Vagina (tissue), 2 donors: ENCODE data around the gene NFIB. TPM values are rescaled to one million over a fixed set of nuclear protein-coding genes. Genes with fewer than 3 reads are reported as not detected.

Experiments
- DNase-seq, 2 donors: peaks; one replicate each; pipeline ENCODE4 v3.0.0-alpha.2; 2017; ENCODE audit errors: extremely low spot score in 2 of 2
- H3K27ac ChIP-seq: fragments of 200-600 bp; sonication (generic); one replicate; pipeline ENCODE4 v1.5.1; 2019
- H3K27me3 ChIP-seq: fragments of 200-600 bp; sonication (generic); one replicate; pipeline ENCODE4 v1.5.1; 2019
- H3K36me3 ChIP-seq, 2 donors: fragments of 200-600 bp; sonication (generic); one replicate each; pipeline ENCODE4 v1.5.1; 2017 to 2019
- H3K4me1 ChIP-seq: fragments of 200-600 bp; sonication (generic); one replicate; pipeline ENCODE4 v1.5.1; 2019
- H3K4me3 ChIP-seq, 2 donors: fragments of 200-600 bp; sonication (generic); 1 replicate in 1 of 2; 2 replicates in 1 of 2; pipeline ENCODE4 v1.5.1; 2016 to 2019
- H3K9me3 ChIP-seq: fragments of 200-600 bp; sonication (generic); one replicate; pipeline ENCODE4 v1.5.1; 2019
- POLR2A ChIP-seq, 2 donors: fragments of 450-650 bp; IDR thresholded peaks; one replicate each; pipeline ENCODE4 v1.6.1; 2017; ENCODE audit warnings: antibody characterized with exemption in 2 of 2, mild to moderate bottlenecking in 2 of 2, moderate library complexity in 2 of 2
- POLR2AphosphoS5 ChIP-seq, 2 donors: sonication (generic); formaldehyde crosslinking; IDR thresholded peaks; one replicate each; pipeline ENCODE4 v1.9.0; 2017; ENCODE audit warnings: antibody characterized with exemption in 2 of 2, mild to moderate bottlenecking in 2 of 2, low read depth in 1 of 2; ENCODE audit not compliant: insufficient read depth in 1 of 2
- intact Hi-C: fragments of 100-400 bp; cut with DNase I; formaldehyde crosslinking; loops from one replicate; pipeline ENCODE4 v1.15.1; 2023
- total RNA-seq: library from RNA; depleted of rRNA; stranded (reverse); fragments of >200 nt; gene quantifications from one replicate; pipeline ENCODE4 v1.2.3, GENCODE V29; 2016
- TF ChIP-seq, protein P1 (sequence below), 3 experiments: fragments of 450-650 bp in 2 of 3; fragments of 200-600 bp in 1 of 3; sonication (generic) in 1 of 3; IDR thresholded peaks; one replicate each; pipeline ENCODE4 v1.5.1; 2017 to 2019; ENCODE audit warnings: antibody characterized with exemption in 3 of 3, mild to moderate bottlenecking in 2 of 3, moderate library complexity in 2 of 3

Gene NFIB
- total RNA-seq, 1 donor from 2014 or later, result 73.4 TPM

DNA sequence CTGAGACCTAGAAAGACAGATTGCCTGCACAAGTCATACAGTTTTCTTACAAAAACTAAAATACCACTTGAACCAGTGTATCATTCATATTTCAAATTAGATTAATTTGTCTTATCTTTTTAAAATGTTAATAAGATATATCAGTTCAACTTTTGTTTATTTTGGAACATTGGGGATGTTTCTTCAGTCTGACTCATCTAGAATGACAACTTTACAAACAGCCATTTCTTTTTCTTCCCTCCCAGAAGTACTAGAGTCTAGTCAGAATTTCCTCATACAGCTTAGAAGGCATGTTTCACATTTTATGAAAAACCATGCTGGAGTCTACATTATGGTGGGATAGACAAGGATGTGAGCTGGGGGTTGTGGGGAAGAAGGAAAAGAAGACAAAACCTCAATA, 262.5 kb downstream of the NFIB start:
- intact Hi-C loops, result no loop called here
- H3K27me3 ChIP-seq, result no peaks in the 10 kb centered on the region
- no peak overlapping the region for H3K27ac ChIP-seq
- H3K9me3 ChIP-seq, result no peaks in the 10 kb centered on the region
- no peak for TF ChIP-seq POLR2A (IDR thresholded peaks at IDR 0.05)
- TF ChIP-seq, protein P1, sequence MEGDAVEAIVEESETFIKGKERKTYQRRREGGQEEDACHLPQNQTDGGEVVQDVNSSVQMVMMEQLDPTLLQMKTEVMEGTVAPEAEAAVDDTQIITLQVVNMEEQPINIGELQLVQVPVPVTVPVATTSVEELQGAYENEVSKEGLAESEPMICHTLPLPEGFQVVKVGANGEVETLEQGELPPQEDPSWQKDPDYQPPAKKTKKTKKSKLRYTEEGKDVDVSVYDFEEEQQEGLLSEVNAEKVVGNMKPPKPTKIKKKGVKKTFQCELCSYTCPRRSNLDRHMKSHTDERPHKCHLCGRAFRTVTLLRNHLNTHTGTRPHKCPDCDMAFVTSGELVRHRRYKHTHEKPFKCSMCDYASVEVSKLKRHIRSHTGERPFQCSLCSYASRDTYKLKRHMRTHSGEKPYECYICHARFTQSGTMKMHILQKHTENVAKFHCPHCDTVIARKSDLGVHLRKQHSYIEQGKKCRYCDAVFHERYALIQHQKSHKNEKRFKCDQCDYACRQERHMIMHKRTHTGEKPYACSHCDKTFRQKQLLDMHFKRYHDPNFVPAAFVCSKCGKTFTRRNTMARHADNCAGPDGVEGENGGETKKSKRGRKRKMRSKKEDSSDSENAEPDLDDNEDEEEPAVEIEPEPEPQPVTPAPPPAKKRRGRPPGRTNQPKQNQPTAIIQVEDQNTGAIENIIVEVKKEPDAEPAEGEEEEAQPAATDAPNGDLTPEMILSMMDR (IDR thresholded peaks at IDR 0.05), result no peak
- TF ChIP-seq POLR2AphosphoS5 (IDR thresholded peaks at IDR 0.05; ENCODE audit: insufficient read depth in 1 of 2, low read depth in 1 of 2), result no peak
- H3K4me1 ChIP-seq, result no peaks in the 10 kb centered on the region
- H3K4me3 ChIP-seq, result no peak overlapping the region
- DNase-seq, result no peak
- H3K36me3 ChIP-seq, result no peaks in the 10 kb centered on the region

DNA sequence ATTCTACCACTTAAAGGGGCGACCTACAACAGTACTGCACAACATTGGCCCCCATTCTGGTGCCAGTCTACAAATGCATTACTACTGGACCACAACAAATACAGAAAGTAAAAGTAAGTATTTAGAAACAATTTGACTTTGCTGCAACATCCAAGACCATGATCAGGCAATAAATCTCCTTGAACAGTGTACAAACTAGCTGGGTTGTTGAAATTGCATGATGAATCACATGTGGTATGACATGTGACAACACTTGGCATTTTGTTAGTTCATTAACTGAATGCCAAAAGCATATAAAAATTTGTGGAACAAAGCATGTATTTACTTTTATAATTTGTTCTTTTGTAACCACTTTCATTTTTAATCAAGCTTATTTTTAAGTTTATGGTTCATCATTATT, 270.5 kb downstream of the NFIB start:
- no peak for DNase-seq

DNA sequence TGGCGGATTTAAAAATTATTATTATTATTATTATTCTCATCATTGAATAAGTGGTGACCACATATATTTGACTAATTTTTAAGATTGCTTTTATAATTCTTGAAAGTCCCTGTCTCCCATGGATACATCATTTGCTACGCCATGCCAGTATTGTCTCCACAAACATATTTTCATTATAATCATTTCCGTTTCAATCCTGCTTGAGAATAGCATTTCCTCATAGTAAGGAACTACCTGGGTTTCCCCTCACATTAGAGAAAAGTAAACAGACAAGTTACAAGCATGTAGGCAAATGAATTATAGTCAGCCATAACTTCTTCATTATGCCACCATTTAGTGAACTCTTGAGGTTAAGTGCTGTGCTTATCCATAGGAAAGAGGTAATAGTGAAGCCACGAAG, 276.6 kb downstream of the NFIB start:
- Histone ChIP-seq H3K27ac (no peak overlapping the region), H3K27me3 (no peaks in the 10 kb centered on the region), H3K4me3 (no peak overlapping the region), H3K36me3 (no peaks in the 10 kb centered on the region), H3K9me3 (no peaks in the 10 kb centered on the region), H3K4me1 (no peaks in the 10 kb centered on the region)
- intact Hi-C loops, result no loop called here
- TF ChIP-seq POLR2A (IDR thresholded peaks at IDR 0.05), result no peak
- TF ChIP-seq, protein P1 (IDR thresholded peaks at IDR 0.05), result no peak
- TF ChIP-seq POLR2AphosphoS5 (IDR thresholded peaks at IDR 0.05; ENCODE audit: insufficient read depth in 1 of 2, low read depth in 1 of 2), result no peak
- DNase-seq, result no peak

More for the DNA sequence above, 270.5 kb downstream of the NFIB start:
- TF ChIP-seq, protein P1 (IDR thresholded peaks at IDR 0.05), result no peak
- peak in 1 of 2 donors; percentile 46 for TF ChIP-seq POLR2AphosphoS5 (IDR thresholded peaks at IDR 0.05; ENCODE audit: insufficient read depth in 1 of 2, low read depth in 1 of 2)
- Histone ChIP-seq H3K9me3 (no peaks in the 10 kb centered on the region), H3K4me1 (peaks cover 12% of the 10 kb centered on the region), H3K27me3 (no peaks in the 10 kb centered on the region), H3K27ac (no peak overlapping the region), H3K4me3 (no peak overlapping the region), H3K36me3 (no peaks in the 10 kb centered on the region)
- intact Hi-C loops, result no loop called here

DNA sequence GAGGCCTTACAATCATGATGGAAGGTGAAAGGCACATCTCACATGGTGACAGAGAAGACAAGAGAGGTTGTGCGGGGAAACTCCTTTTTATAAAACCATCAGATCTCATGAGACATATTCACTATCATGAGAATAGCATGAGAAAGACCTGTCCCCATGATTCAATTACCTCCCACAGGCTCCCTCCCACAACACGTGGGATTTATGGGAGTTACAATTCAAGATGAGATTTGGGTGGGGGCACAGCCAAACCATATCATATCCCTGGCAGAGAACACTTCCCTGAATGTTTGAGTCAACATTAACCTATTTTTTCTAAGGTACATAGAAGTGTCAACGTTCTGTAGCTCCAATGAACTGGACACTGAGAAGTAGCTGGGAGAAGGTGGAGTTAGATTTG, 280.9 kb downstream of the NFIB start:
- intact Hi-C loops, result no loop called here
- DNase-seq, result no peak
- Histone ChIP-seq H3K27me3 (no peaks in the 10 kb centered on the region), H3K9me3 (no peaks in the 10 kb centered on the region), H3K27ac (no peak overlapping the region), H3K4me3 (no peak overlapping the region), H3K36me3 (no peaks in the 10 kb centered on the region), H3K4me1 (peaks cover 22% of the 10 kb centered on the region)
- no peak for TF ChIP-seq POLR2AphosphoS5 (IDR thresholded peaks at IDR 0.05; ENCODE audit: insufficient read depth in 1 of 2, low read depth in 1 of 2)
- no peak for TF ChIP-seq POLR2A (IDR thresholded peaks at IDR 0.05)
- TF ChIP-seq, protein P1 (IDR thresholded peaks at IDR 0.05), result no peak
